CD1c-positive myeloid dendritic cell (primary cell): ENCODE data around the gene HMX1.
A peak's percentile ranks its signal among the peaks of the same experiment; 100 is the strongest.

ENCODE experiments used
- DNase-seq: peaks from one replicate; pipeline ENCODE4 v3.0.0-alpha.2; 2016; ENCODE audit errors: extremely low spot score

The HMX1 gene

DNA sequence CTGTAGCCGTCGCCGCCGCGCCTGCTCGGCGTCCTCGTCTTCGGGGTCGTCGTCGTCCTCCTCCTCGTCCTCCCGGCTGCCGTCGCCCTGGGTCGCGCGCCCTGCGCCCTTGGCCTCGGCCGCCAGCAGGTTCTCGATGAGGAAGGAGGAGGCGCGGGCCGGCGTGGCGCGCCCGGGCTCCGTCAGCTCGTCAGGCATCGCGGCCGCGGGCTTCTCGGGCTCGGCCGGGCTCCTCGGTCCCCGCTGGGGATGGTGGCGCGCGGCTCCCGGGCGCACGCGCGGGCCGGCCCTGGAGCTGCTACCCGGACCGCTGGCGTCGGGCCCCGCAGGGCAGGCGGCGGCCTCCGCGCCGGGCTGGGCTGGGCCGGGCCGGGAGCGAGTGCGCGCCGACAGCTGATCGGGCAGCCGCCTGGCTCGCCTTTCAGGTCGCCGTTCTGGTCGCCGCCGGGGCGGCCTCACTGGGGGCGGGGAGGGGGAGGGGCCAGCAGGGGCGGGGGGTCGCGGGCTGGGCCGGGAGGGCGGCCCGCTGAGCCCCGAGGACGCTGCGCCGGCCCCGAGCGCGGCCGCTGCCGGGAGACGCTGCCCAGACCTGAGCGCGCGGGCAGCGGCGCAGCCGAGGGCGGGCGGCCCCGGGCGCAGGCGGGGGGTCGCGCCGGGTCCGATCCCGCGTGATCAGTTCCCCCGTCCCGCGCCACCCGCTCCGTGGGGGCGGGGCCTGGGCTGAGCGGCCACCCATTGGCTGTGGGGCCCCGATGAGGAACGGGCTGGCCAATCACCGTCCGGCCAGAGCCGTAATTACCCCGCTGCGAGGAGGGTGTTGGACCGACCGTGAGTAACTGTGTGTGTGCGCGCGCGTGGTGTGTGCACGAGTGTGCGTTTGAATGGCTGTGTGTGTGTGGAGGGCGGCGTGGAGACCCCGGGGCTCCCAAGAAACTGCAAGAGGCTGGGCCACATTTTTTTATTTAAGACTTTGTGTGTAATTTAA is at the start of gene HMX1:
Gene HMX1 (minus strand): TSS at position 423 of the 985 bp plus-strand sequence. CDS start 225 bp downstream, at position 198.
- DNase-seq, result no peak

DNA sequence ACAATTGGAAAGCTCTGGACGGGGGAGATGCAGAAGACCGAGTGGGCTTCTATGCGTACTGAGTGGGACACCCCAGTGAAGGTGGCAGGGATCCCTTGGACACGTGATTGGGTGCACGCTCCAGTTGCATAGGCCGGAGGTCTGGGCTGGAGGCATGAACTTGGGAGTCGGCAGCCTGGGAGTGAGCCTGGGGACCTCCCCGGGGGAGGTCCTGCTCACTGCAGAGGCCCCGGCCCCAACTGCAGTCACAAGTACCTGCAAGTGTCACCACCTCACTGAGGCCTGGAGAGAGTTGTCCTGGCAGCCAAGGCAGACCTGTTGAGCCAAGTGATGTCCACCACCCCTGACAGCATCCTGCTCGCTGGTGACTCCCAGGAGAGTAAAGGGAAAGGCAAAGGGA is 49.3 kb upstream of the HMX1 start:
- DNase-seq, result no peak

- DNase-seq, result no peak
Observed at GRCh38 chr4:8920289-8920965, 48.8 kb upstream of the HMX1 start.

GRCh38 chr4:8919651-8920288 is 48.1 kb upstream of the HMX1 start:
- no peak for DNase-seq

DNA sequence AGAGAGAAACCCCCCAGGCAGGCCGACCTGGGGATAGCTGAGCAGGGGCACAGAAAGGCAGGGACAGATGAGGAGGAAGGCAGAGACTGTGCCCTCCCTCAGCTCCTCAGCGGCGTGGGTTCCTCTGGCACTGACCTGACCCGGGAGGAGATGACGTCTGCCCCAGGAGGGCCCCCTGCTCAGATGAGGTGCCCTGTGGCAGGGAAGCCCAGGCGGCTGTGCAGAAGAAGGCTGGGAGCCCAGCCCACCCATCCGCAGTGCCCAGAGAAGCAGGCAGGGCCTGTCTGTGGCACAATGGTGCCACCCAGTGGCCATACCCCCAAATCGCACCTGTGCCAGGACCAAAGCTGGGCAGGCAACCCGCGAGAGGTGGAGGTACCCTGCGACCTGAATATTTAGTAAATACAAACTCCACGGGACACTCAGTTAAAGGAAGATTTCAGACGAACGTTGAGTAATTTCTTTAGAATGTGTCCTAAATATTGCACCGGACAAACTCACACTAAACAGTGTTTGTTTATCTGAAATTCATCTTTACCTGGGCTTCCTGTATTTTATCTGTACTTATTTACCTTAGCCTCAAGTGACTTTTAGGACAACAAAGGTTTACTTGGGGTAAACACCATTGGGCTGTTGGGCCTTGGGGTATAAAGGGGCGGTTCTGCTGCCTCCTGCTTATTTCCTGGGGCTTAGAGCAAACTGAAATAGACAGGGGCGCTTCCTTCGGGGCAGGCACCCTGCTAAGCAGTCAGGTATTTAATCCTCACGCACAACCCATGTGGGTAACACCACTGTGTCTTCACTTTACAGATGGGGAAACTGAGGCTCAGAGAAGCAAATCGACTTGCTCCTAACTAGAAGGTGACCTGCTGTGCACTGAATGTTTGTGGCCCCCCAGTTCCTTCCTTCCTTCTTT is 46.5 kb upstream of the HMX1 start:
- DNase-seq, result peak; percentile 48

DNA sequence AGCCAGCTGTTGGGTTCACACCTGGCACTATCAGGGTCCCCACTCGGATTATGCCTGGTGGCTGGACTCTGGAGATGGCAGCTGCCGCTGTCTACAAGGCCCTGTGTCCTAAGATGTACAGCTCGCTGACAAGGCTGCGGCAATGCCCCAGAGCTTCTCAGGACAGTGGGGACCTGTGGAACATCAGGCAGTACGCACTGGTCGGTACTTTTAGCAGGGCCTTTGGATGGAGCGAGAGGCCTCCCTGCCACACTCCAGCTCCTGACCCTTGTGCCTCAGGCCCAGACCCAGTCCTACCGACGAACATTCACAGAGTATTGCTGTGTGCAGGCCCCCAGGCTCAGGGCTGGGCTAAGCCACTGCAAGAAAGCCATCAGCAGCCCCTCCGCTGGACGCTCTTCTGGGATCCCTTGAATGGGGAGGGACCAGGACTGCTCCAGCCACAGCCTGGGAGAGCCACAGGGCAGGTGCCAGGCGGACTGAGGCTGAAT is 45.7 kb upstream of the HMX1 start:
- DNase-seq, result no peak

DNA sequence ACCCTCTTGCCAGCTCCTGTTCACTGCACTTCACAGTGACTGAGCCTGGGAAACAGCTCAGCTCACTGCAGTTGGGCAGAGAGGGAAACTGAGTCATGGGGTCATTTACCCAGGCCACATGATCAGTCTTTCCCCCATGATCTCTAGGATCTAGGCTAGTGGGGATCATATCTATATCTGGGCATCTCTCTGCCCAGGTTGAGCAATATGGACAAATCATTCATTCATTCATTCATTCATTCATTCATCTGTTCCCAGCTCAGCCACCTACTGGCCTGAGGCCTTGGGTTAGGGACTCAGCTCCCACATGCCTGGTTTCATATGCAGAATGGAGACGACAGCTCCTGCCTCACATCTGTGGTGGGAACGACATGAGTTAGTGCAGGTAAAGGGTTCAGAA is 45.3 kb upstream of the HMX1 start:
- DNase-seq, result no peak

- no peak for DNase-seq
Observed at GRCh38 chr4:8916351-8916885, 44.8 kb upstream of the HMX1 start.

- no peak for DNase-seq
Observed at GRCh38 chr4:8915201-8916200, 43.9 kb upstream of the HMX1 start.

GRCh38 chr4:8914461-8915171 is 43.0 kb upstream of the HMX1 start:
- no peak for DNase-seq

GRCh38 chr4:8913858-8914460 is 42.3 kb upstream of the HMX1 start:
- DNase-seq, result no peak

GRCh38 chr4:8913121-8913857 is 41.6 kb upstream of the HMX1 start:
- no peak for DNase-seq

GRCh38 chr4:8912506-8912905 is 40.9 kb upstream of the HMX1 start:
- DNase-seq, result no peak

DNA sequence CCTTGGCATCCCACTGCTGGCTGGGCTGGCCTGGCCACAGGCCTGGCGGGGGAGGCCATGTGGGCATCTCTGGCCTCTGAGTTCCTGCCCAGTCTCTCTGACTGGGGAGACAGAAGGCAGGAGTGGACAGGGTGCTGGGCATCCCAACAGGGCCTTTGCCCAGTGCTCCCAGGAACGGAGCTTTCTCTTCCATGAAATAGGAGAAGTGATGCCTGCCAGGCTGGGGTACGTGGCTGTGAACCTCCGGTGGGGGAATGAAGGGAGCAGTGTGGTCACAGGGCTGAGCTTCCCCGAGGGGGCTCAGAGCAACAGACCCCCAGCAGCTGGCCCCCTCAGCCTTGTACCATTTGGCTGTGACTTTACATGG is 40.4 kb upstream of the HMX1 start:
- no peak for DNase-seq

- no peak for DNase-seq
Observed at GRCh38 chr4:8911316-8912088, 39.9 kb upstream of the HMX1 start.

DNA sequence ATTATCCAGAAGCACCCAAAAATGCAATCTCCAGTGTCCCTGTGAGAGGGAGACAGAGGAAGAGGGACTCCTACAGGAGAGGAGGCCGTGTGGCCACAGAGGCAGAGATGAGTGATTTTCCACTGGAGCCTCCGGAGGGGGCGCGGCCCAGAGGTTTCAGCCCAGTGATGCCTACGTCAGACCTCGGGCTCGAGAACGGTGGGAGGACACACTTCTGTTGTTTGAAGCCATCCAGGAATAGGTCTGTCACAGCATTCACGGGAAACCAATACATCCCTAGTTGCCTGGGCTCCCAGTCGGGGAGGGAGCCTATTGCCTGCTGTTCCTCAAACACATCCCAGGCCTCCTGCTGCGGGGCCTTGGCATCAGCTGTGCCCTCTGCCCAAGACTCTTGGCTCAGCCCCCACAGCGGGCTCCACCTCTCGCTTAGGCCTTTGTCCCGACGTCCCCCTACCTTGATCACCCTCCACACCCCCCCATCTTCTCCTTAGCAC is 39.2 kb upstream of the HMX1 start:
- no peak for DNase-seq
